ENCODE data around the gene SLC13A4.

Gene SLC13A4

DNA sequence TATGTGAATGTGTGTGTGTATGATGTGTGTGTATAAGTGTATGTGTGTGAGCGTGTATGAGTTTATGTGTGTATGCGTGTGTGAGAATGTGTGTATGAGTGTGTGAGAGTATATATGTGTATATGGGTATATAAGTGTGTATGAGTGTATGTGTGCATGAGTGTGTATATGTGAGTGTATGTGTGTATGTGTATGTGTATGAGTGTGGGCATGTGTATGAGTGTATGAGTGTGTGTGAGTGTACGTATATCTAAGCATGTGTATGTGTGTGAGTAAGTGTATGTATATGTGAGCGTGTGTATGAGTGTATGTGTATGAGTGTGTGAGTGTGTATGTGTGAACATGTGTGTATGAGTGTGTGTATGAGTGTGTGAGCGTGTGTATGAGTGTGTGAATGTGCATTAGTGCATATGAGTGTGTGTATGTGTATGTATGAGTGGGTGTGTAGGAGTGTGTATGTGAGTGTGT lies 12.9 kb downstream of the SLC13A4 start:
- no peak overlapping the region for H3K27ac ChIP-seq
- no peaks in the 10 kb centered on the region for H3K9me3 ChIP-seq (ENCODE audit: control insufficient read depth, low read length)
- TF ChIP-seq, protein P1, sequence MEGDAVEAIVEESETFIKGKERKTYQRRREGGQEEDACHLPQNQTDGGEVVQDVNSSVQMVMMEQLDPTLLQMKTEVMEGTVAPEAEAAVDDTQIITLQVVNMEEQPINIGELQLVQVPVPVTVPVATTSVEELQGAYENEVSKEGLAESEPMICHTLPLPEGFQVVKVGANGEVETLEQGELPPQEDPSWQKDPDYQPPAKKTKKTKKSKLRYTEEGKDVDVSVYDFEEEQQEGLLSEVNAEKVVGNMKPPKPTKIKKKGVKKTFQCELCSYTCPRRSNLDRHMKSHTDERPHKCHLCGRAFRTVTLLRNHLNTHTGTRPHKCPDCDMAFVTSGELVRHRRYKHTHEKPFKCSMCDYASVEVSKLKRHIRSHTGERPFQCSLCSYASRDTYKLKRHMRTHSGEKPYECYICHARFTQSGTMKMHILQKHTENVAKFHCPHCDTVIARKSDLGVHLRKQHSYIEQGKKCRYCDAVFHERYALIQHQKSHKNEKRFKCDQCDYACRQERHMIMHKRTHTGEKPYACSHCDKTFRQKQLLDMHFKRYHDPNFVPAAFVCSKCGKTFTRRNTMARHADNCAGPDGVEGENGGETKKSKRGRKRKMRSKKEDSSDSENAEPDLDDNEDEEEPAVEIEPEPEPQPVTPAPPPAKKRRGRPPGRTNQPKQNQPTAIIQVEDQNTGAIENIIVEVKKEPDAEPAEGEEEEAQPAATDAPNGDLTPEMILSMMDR (IDR thresholded peaks at IDR 0.05) = no peak

GRCh38 chr7:135714534-135715009 lies 13.4 kb downstream of the SLC13A4 start:
- Histone ChIP-seq H3K27me3 (ENCODE audit: control insufficient read depth, insufficient read depth, low read length) (no peaks in the 10 kb centered on the region), H3K4me1 (peaks cover 4% of the 10 kb centered on the region), H3K4me2 (ENCODE audit: low read length) (no peak overlapping the region), H3K27ac (no peak overlapping the region), H3K9me3 (ENCODE audit: control insufficient read depth, low read length) (no peaks in the 10 kb centered on the region), H2AFZ (peak overlapping the region; percentile 75), H3K4me3 (ENCODE audit: low read depth, low read length) (no peak overlapping the region), H3K9ac (no peak overlapping the region), H3K79me2 (no peaks in the 10 kb centered on the region), H3K36me3 (ENCODE audit: control insufficient read depth, insufficient read depth, low read length) (no peaks in the 10 kb centered on the region)
- TF ChIP-seq, protein P1 (IDR thresholded peaks at IDR 0.05) = no peak

More for the DNA sequence above, 12.9 kb downstream of the SLC13A4 start:
- Histone ChIP-seq H3K4me1 (peaks cover 4% of the 10 kb centered on the region), H3K27me3 (ENCODE audit: control insufficient read depth, insufficient read depth, low read length) (no peaks in the 10 kb centered on the region), H2AFZ (peak overlapping the region; percentile 75), H3K79me2 (no peaks in the 10 kb centered on the region), H3K4me2 (ENCODE audit: low read length) (no peak overlapping the region), H3K4me3 (ENCODE audit: low read depth, low read length) (no peak overlapping the region), H3K36me3 (ENCODE audit: control insufficient read depth, insufficient read depth, low read length) (no peaks in the 10 kb centered on the region), H3K9ac (no peak overlapping the region)

GRCh38 chr7:135713836-135714470 lies 14.0 kb downstream of the SLC13A4 start:
- no peaks in the 10 kb centered on the region for H3K79me2 ChIP-seq
- H2AFZ ChIP-seq = peak overlapping the region; percentile 75
- H3K4me3 ChIP-seq (ENCODE audit: low read depth, low read length) = no peak overlapping the region
- peaks cover 4% of the 10 kb centered on the region for H3K4me1 ChIP-seq
- TF ChIP-seq, protein P1 (IDR thresholded peaks at IDR 0.05) = no peak
- no peaks in the 10 kb centered on the region for H3K9me3 ChIP-seq (ENCODE audit: control insufficient read depth, low read length)
- H3K27ac ChIP-seq = no peak overlapping the region
- H3K4me2 ChIP-seq (ENCODE audit: low read length) = no peak overlapping the region
- no peaks in the 10 kb centered on the region for H3K36me3 ChIP-seq (ENCODE audit: control insufficient read depth, insufficient read depth, low read length)
- no peaks in the 10 kb centered on the region for H3K27me3 ChIP-seq (ENCODE audit: control insufficient read depth, insufficient read depth, low read length)
- no peak overlapping the region for H3K9ac ChIP-seq

GRCh38 chr7:135712796-135713195 lies 15.2 kb downstream of the SLC13A4 start:
- Histone ChIP-seq H3K27ac (no peak overlapping the region), H3K4me2 (ENCODE audit: low read length) (no peak overlapping the region), H3K27me3 (ENCODE audit: control insufficient read depth, insufficient read depth, low read length) (no peaks in the 10 kb centered on the region), H3K9me3 (ENCODE audit: control insufficient read depth, low read length) (no peaks in the 10 kb centered on the region), H2AFZ (no peak overlapping the region), H3K4me1 (peaks cover 4% of the 10 kb centered on the region), H3K9ac (no peak overlapping the region), H3K79me2 (no peaks in the 10 kb centered on the region), H3K36me3 (ENCODE audit: control insufficient read depth, insufficient read depth, low read length) (no peaks in the 10 kb centered on the region), H3K4me3 (ENCODE audit: low read depth, low read length) (no peak overlapping the region)
- TF ChIP-seq, protein P1 (IDR thresholded peaks at IDR 0.05) = no peak
